ENCODE results near the gene SEMA5A. TPM values are rescaled to one million over a fixed set of nuclear protein-coding genes. Genes with fewer than 3 reads are reported as not detected.

The SEMA5A gene
- total RNA-seq, 6 experiments from 2014 or later, result 54.2 to 69.7 (median 59.9) TPM

DNA sequence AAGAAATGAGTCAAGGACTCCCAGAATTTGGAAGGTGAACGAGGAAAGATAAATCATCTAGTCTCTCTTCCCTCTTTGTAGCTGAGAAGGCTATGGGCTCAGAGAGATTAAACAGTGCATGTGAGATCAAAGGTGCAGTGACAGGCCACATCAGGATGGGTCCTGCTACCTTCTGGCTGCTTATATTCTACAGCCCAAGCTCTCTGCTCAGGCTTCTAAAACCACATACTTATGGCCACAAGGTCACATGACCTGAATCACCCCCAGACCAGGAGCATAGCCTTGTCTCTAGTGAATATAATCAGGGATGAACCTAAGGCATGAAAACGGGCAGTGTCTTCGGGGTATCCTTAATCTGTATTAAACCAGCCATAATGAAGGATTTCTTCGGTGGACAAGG is 158.9 kb downstream of the SEMA5A start:
- Mint-ChIP-seq H3K4me1 (ENCODE audit: low read depth) (peaks cover 32% of the 10 kb centered on the region), H3K36me3 (ENCODE audit: low read depth) (peaks cover 10% of the 10 kb centered on the region), H3K27ac (no peak overlapping the region)

DNA sequence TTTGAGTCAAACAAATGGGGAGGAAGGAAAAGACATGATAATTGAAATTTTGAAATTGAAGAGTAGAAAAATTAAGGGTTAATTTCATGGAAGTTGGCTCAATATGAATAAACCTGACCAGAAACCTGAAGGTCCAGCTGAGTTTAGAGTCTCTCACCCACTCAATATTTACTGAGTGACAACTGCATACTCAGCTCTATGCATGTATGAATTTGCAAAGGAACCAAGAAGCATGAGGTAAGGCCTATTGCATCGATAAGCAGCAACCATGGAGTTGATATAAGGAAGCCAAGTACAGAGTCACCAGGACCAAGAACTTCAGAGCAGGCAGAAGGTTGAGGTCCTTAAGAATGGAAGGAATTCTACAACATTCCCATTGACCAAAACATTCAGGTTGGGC is 163.4 kb downstream of the SEMA5A start:
- peaks cover 23% of the 10 kb centered on the region for H3K4me1 Mint-ChIP-seq (ENCODE audit: low read depth)
- H3K27me3 Mint-ChIP-seq (ENCODE audit: insufficient read depth), result no peaks in the 10 kb centered on the region
- no peak overlapping the region for H3K4me3 Mint-ChIP-seq
- H3K36me3 Mint-ChIP-seq (ENCODE audit: low read depth), result peaks cover 18% of the 10 kb centered on the region
- TF ChIP-seq, protein P1, sequence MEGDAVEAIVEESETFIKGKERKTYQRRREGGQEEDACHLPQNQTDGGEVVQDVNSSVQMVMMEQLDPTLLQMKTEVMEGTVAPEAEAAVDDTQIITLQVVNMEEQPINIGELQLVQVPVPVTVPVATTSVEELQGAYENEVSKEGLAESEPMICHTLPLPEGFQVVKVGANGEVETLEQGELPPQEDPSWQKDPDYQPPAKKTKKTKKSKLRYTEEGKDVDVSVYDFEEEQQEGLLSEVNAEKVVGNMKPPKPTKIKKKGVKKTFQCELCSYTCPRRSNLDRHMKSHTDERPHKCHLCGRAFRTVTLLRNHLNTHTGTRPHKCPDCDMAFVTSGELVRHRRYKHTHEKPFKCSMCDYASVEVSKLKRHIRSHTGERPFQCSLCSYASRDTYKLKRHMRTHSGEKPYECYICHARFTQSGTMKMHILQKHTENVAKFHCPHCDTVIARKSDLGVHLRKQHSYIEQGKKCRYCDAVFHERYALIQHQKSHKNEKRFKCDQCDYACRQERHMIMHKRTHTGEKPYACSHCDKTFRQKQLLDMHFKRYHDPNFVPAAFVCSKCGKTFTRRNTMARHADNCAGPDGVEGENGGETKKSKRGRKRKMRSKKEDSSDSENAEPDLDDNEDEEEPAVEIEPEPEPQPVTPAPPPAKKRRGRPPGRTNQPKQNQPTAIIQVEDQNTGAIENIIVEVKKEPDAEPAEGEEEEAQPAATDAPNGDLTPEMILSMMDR (IDR thresholded peaks at IDR 0.05), result no peak
- no peaks in the 10 kb centered on the region for H3K9me3 Mint-ChIP-seq
- no peak overlapping the region for H3K27ac Mint-ChIP-seq
- DNase-seq, result no peak

More for the DNA sequence above, 158.9 kb downstream of the SEMA5A start:
- Mint-ChIP-seq H3K9me3 (no peaks in the 10 kb centered on the region), H3K27me3 (ENCODE audit: insufficient read depth) (no peaks in the 10 kb centered on the region), H3K4me3 (no peak overlapping the region)
- TF ChIP-seq, protein P1 (IDR thresholded peaks at IDR 0.05), result no peak
- DNase-seq, result no peak

DNA sequence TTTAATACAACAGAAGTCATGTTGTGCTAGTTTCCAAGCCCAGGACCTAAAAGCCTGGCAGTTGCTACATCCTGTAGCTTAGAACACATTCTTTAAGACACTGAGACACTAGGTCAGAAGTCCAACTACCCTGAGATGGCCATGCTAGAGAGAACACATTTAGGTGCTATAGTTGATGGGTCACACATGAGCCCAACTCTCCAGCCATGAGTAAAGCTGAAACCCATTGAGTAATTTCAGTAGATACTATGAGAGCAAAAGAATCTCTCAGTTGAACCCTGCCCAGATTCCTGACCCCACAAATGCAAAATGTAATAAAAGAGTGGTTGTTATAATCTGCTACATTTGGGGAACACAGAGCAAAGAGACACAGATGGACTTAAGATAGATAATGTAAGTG is 164.4 kb downstream of the SEMA5A start:
- H3K4me1 Mint-ChIP-seq (ENCODE audit: low read depth), result peaks cover 24% of the 10 kb centered on the region
- DNase-seq, result no peak
- no peaks in the 10 kb centered on the region for H3K9me3 Mint-ChIP-seq
- TF ChIP-seq, protein P1 (IDR thresholded peaks at IDR 0.05), result no peak
- no peaks in the 10 kb centered on the region for H3K27me3 Mint-ChIP-seq (ENCODE audit: insufficient read depth)
- no peak overlapping the region for H3K27ac Mint-ChIP-seq
- H3K36me3 Mint-ChIP-seq (ENCODE audit: low read depth), result peaks cover 24% of the 10 kb centered on the region
- no peak overlapping the region for H3K4me3 Mint-ChIP-seq

DNA sequence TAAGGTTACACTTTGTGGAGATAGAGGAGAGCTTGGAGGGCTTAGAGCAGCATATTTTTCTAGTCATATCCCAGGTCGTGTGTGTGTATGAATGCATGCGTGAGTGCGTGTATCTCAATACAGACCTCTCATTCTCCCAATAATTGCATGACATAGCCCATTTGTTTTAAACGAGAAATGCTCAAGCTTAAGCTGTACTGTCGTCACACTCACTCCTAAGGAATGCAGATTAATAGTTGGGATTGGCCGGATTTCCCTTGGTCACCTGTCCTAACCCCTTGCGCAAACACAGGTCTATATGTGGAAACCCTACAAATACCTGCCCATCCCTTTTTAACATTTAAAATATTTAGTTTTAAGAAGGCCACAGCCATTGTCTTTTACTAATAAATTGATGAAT is 165.8 kb downstream of the SEMA5A start:
- H3K9me3 Mint-ChIP-seq, result no peaks in the 10 kb centered on the region
- no peaks in the 10 kb centered on the region; the same call in none of the 2 replicates for H3K27me3 Mint-ChIP-seq (ENCODE audit: insufficient read depth)
- H3K36me3 Mint-ChIP-seq (ENCODE audit: low read depth), result peaks cover 34% of the 10 kb centered on the region
- DNase-seq, result no peak
- H3K27ac Mint-ChIP-seq, result no peak overlapping the region
- no peak overlapping the region for H3K4me3 Mint-ChIP-seq
- TF ChIP-seq, protein P1 (IDR thresholded peaks at IDR 0.05), result no peak
- peaks cover 34% of the 10 kb centered on the region for H3K4me1 Mint-ChIP-seq (ENCODE audit: low read depth)

DNA sequence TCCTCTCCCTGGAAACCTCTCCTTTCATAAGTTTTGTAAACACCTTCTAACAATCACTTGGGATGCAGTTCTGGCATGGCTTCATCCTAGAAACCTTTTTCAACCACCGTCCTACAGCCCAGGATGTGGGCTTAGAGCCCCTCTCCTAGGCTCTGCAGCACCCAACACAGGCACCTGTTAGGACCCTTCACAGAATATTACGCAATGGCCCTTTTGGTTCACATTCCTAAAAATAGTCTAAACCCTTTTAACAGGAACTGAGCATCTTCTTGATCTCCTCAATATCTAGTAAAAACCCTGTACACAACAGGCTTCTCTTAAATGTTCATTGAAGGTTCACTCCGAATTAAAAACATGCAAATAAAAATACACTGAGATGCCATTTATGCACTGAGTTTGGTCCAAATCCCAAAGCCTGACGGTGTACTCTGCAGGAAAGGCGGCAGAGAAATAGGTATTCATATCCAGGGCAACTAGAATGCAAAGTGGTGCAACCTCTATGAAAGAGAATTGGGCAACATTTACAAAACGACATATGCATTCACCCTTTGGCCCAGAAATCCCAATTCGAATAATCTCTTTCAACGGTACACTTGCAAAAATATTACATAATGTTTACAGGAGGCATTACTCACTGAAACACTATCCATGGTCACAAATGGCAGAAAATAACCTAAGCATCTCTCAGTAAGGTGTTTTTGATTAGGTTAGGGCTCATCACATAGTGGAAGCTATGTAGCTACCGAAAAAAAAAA is 169.3 kb downstream of the SEMA5A start:
- H3K4me3 Mint-ChIP-seq, result no peak overlapping the region
- TF ChIP-seq, protein P1 (IDR thresholded peaks at IDR 0.05), result no peak
- no peak for DNase-seq
- H3K36me3 Mint-ChIP-seq (ENCODE audit: low read depth), result peaks cover 46% of the 10 kb centered on the region
- no peaks in the 10 kb centered on the region; the same call in none of the 2 replicates for H3K27me3 Mint-ChIP-seq (ENCODE audit: insufficient read depth)
- H3K27ac Mint-ChIP-seq, result no peak overlapping the region
- no peaks in the 10 kb centered on the region for H3K9me3 Mint-ChIP-seq
- H3K4me1 Mint-ChIP-seq (ENCODE audit: low read depth), result peaks cover 44% of the 10 kb centered on the region

All from HFFc6 (cell line).